Fibroblast of lung (primary cell): Measurements from ENCODE around the gene TBC1D2B. TPM values are rescaled to one million over a fixed set of nuclear protein-coding genes. Genes with fewer than 3 reads are reported as not detected.
"Not testable (repeated sequence)": the region's sequence is repeated elsewhere in the genome, so short reads cannot be mapped to it uniquely, and the experiment has no call there.

Source experiments
- DNase-seq, 2 donors: peaks; one replicate each; pipeline versions ENCODE4 v3.0.0 to v3.0.0-alpha.2; 2010; ENCODE audit warnings: low read depth in 2 of 2
- H2AFZ ChIP-seq: 2 replicates; pipeline ENCODE4 v1.5.1; 2012; ENCODE audit warnings: low read length, control low read depth, inconsistent platforms
- H3K27ac ChIP-seq: 2 replicates; pipeline ENCODE4 v1.5.1; 2011; ENCODE audit warnings: low read length, control low read depth; ENCODE audit not compliant: insufficient read depth
- H3K27me3 ChIP-seq: 2 replicates; pipeline ENCODE4 v1.5.1; 2011; ENCODE audit warnings: mild to moderate bottlenecking, low read length; ENCODE audit not compliant: control insufficient read depth, insufficient read depth
- H3K36me3 ChIP-seq: 2 replicates; pipeline ENCODE4 v1.5.1; 2011; ENCODE audit warnings: low read length; ENCODE audit not compliant: control insufficient read depth, insufficient read depth
- H3K4me1 ChIP-seq: 2 replicates; pipeline ENCODE4 v1.5.1; 2011; ENCODE audit warnings: low read length; ENCODE audit not compliant: control insufficient read depth, insufficient read depth; ENCODE audit errors: extremely low read depth
- H3K4me2 ChIP-seq: 2 replicates; pipeline ENCODE4 v1.5.1; 2011; ENCODE audit warnings: low read length, control low read depth; ENCODE audit not compliant: insufficient read depth; ENCODE audit errors: extremely low read depth
- H3K4me3 ChIP-seq, 4 experiments: fragments of 200-600 bp in 1 of 4; sonication (generic) in 1 of 4; replicated peaks in 1 of 4; 2 replicates each; pipeline ENCODE4 v1.5.1; 2011 to 2016; ENCODE audit warnings: low read length in 4 of 4, low read depth in 3 of 4, mild to moderate bottlenecking in 3 of 4, control low read depth in 2 of 4, inconsistent platforms in 1 of 4, mixed read lengths in 1 of 4; ENCODE audit not compliant: insufficient read depth in 1 of 4; ENCODE audit errors: control extremely low read depth in 1 of 4
- H3K79me2 ChIP-seq: 2 replicates; pipeline ENCODE4 v1.5.1; 2012; ENCODE audit warnings: mild to moderate bottlenecking, low read length, inconsistent platforms; ENCODE audit not compliant: control insufficient read depth, insufficient read depth
- H3K9ac ChIP-seq: 2 replicates; pipeline ENCODE4 v1.5.1; 2011; ENCODE audit warnings: mild to moderate bottlenecking, low read length, control low read depth; ENCODE audit not compliant: insufficient read depth
- H3K9me3 ChIP-seq: 2 replicates; pipeline ENCODE4 v1.5.1; 2012; ENCODE audit warnings: low read depth, low read length; ENCODE audit not compliant: control insufficient read depth, insufficient read depth
- H4K20me1 ChIP-seq: 2 replicates; pipeline ENCODE4 v1.5.1; 2011; ENCODE audit warnings: low read length; ENCODE audit not compliant: control insufficient read depth, insufficient read depth; ENCODE audit errors: extremely low read depth
- CTCF ChIP-seq, 2 donors: IDR thresholded peaks in 1 of 2; conservative IDR thresholded peaks in 1 of 2; 1 replicate in 1 of 2; 2 replicates in 1 of 2; pipeline ENCODE4 v1.5.1; 2011 to 2012; ENCODE audit warnings: low read length in 2 of 2, control low read depth in 1 of 2, inconsistent platforms in 1 of 2, low read depth in 1 of 2, mild to moderate bottlenecking in 1 of 2
- EZH2 ChIP-seq: IDR thresholded peaks from 2 replicates; pipeline ENCODE4 v1.5.1; 2012; ENCODE audit warnings: low read length, control low read depth, mild to moderate bottlenecking; ENCODE audit errors: missing control alignments
- polyA plus RNA-seq, 2 donors: library from polyadenylated mRNA; depleted of rRNA in 1 of 2; stranded (reverse) in 1 of 2; unstranded in 1 of 2; fragments of >200 nt; gene quantifications; 2 replicates each; pipeline ENCODE4 v1.2.1, GENCODE V29; 2011 to 2012; ENCODE audit warnings: missing spikeins in 1 of 2
- total RNA-seq: library from RNA; depleted of rRNA; stranded (reverse); fragments of >200 nt; gene quantifications from 2 replicates; pipeline ENCODE4 v1.2.1, GENCODE V29; 2014

The TBC1D2B gene
- total and polyA plus RNA-seq, 2 donors (not counting 1 experiment from before 2014, with no cell fraction given), result 49.4 to 73.3 TPM

- Histone ChIP-seq H3K4me1 (no peaks in the 10 kb centered on the region), H3K9me3 (no peaks in the 10 kb centered on the region), H3K27me3 (peaks cover 5% of the 10 kb centered on the region), H3K4me2 (no peak overlapping the region), H3K4me3 (no peak overlapping the region), H4K20me1 (no peaks in the 10 kb centered on the region), H2AFZ (no peak overlapping the region), H3K27ac (no peak overlapping the region), H3K36me3 (no peaks in the 10 kb centered on the region), H3K79me2 (no peaks in the 10 kb centered on the region), H3K9ac (no peak overlapping the region)
- no peak for DNase-seq
- no peak for TF ChIP-seq EZH2
- no peak for TF ChIP-seq CTCF (conservative IDR thresholded peaks at IDR 0.05 in 1 of 2, IDR thresholded peaks at IDR 0.05 in 1 of 2; ENCODE audit: low read depth in 1 of 2, low read length in 2 of 2)
Measured at GRCh38 chr15:77967798-77968197, 109.7 kb downstream of the TBC1D2B start.

GRCh38 chr15:77967235-77967615 is 110.3 kb downstream of the TBC1D2B start:
- H3K9ac ChIP-seq, H3K9me3 ChIP-seq, H3K4me3 ChIP-seq, H2AFZ ChIP-seq, H3K4me1 ChIP-seq, H3K27me3 ChIP-seq, H3K79me2 ChIP-seq, H3K4me2 ChIP-seq, H3K36me3 ChIP-seq, H3K27ac ChIP-seq, H4K20me1 ChIP-seq, DNase-seq: not testable (repeated sequence)

GRCh38 chr15:77966540-77967234 is 110.8 kb downstream of the TBC1D2B start:
- H3K36me3 ChIP-seq, result no peaks in the 10 kb centered on the region
- no peaks in the 10 kb centered on the region for H3K9me3 ChIP-seq
- no peak overlapping the region for H3K27ac ChIP-seq
- DNase-seq, result peak; percentile 40 to 66
- H3K9ac ChIP-seq, result no peak overlapping the region
- H3K4me2 ChIP-seq, result no peak overlapping the region
- no peak overlapping the region for H2AFZ ChIP-seq
- H4K20me1 ChIP-seq, result no peaks in the 10 kb centered on the region
- TF ChIP-seq CTCF (conservative IDR thresholded peaks at IDR 0.05 in 1 of 2, IDR thresholded peaks at IDR 0.05 in 1 of 2; ENCODE audit: low read depth in 1 of 2, low read length in 2 of 2), result peak; percentile 89
- TF ChIP-seq EZH2, result no peak
- peaks cover 5% of the 10 kb centered on the region for H3K27me3 ChIP-seq
- H3K4me1 ChIP-seq, result no peaks in the 10 kb centered on the region
- H3K4me3 ChIP-seq, result no peak overlapping the region
- H3K79me2 ChIP-seq, result no peaks in the 10 kb centered on the region
